ENCODE data around the gene POLR3E. TPM values are rescaled to one million over a fixed set of nuclear protein-coding genes. Genes with fewer than 3 reads are reported as not detected.
A peak's percentile ranks its signal among the peaks of the same experiment; 100 is the strongest.

The POLR3E gene
- total and polyA plus RNA-seq, 3 experiments from 2014 or later = 14.9 to 116 (median 103) TPM

- Histone ChIP-seq H3K27ac (ENCODE audit: low read depth, low read length) (no peak overlapping the region), H3K4me3 (ENCODE audit: low read length) (no peak overlapping the region), H3K4me1 (ENCODE audit: insufficient read depth, low read length) (peaks cover 4% of the 10 kb centered on the region), H3K27me3 (ENCODE audit: insufficient read depth, low read length, poor library complexity, severe bottlenecking) (no peaks in the 10 kb centered on the region), H3K9me3 (ENCODE audit: low read length) (no peaks in the 10 kb centered on the region), H3K36me3 (ENCODE audit: insufficient read depth, low read length) (peaks cover 62% of the 10 kb centered on the region)
- ChIA-PET CTCF (interaction anchor here (0.6 to 2.6 kb wide), 11 partner anchors 9 to 313 kb away, joined by 3 to 9 read pairs (median 3); partner anchors contain the start of genes CDR2 and MOSMO), POLR2A (interaction anchor here (1.0 kb wide), 1 partner anchor 38 kb away, joined by 3 read pairs; no protein-coding TSS in a partner anchor)
- Mint-ChIP-seq H3K36me3 (peaks cover 5 to 85% (median 20%) of the 10 kb centered on the region in 3 donors), H3K4me3 (no peak overlapping the region), H3K4me1 (peaks cover 5 to 9% (median 9%) of the 10 kb centered on the region in 3 donors), H3K27ac (peak overlapping the region in 4 of 8 donors; percentile 18 to 81 (median 62)), H3K9me3 (no peaks in the 10 kb centered on the region), H3K27me3 (no peaks in the 10 kb centered on the region)
- no peak for DNase-seq
Measured at GRCh38 chr16:22320572-22321339, 23.5 kb downstream of the POLR3E start.

- ChIA-PET POLR2A (interaction anchor here (1.0 kb wide), 1 partner anchor 37 kb away, joined by 3 read pairs; no protein-coding TSS in a partner anchor), CTCF (interaction anchor here (0.6 to 2.6 kb wide), 11 partner anchors 8 to 314 kb away, joined by 3 to 9 read pairs (median 3); partner anchors contain the start of genes CDR2 and MOSMO)
- peak overlapping the region; percentile 18 to 81 (median 62) for H3K27ac Mint-ChIP-seq
- Histone ChIP-seq H3K4me1 (ENCODE audit: insufficient read depth, low read length) (peaks cover 4% of the 10 kb centered on the region), H3K27me3 (ENCODE audit: insufficient read depth, low read length, poor library complexity, severe bottlenecking) (no peaks in the 10 kb centered on the region), H3K36me3 (ENCODE audit: insufficient read depth, low read length) (peaks cover 58% of the 10 kb centered on the region), H3K9me3 (ENCODE audit: low read length) (no peaks in the 10 kb centered on the region), H3K4me3 (ENCODE audit: low read length) (no peak overlapping the region), H3K27ac (ENCODE audit: low read depth, low read length) (no peak overlapping the region)
- peak; percentile 58 to 79 (median 67) for DNase-seq
- no peaks in the 10 kb centered on the region for H3K9me3 Mint-ChIP-seq
- no peak overlapping the region for H3K4me3 Mint-ChIP-seq
- H3K27me3 Mint-ChIP-seq = no peaks in the 10 kb centered on the region
- peaks cover 5 to 83% (median 20%) of the 10 kb centered on the region in 3 donors for H3K36me3 Mint-ChIP-seq
- peaks cover 5 to 9% (median 9%) of the 10 kb centered on the region in 3 donors for H3K4me1 Mint-ChIP-seq
Measured at GRCh38 chr16:22321340-22322001, 24.3 kb downstream of the POLR3E start.

- DNase-seq = no peak
- Mint-ChIP-seq H3K36me3 (peaks cover 5 to 86% (median 20%) of the 10 kb centered on the region in 3 donors), H3K4me3 (no peak overlapping the region), H3K27me3 (no peaks in the 10 kb centered on the region), H3K27ac (peak overlapping the region in 2 of 8 donors; percentile 32 to 40), H3K4me1 (peaks cover 5 to 12% (median 9%) of the 10 kb centered on the region in 3 donors), H3K9me3 (no peaks in the 10 kb centered on the region)
- Histone ChIP-seq H3K4me1 (ENCODE audit: insufficient read depth, low read length) (peaks cover 4% of the 10 kb centered on the region), H3K4me3 (ENCODE audit: low read length) (no peak overlapping the region), H3K27me3 (ENCODE audit: insufficient read depth, low read length, poor library complexity, severe bottlenecking) (no peaks in the 10 kb centered on the region), H3K9me3 (ENCODE audit: low read length) (no peaks in the 10 kb centered on the region), H3K36me3 (ENCODE audit: insufficient read depth, low read length) (peaks cover 62% of the 10 kb centered on the region), H3K27ac (ENCODE audit: low read depth, low read length) (no peak overlapping the region)
- ChIA-PET CTCF (interaction anchor here (2.6 kb wide), 1 partner anchor 8 kb away, joined by 6 read pairs; no protein-coding TSS in a partner anchor), POLR2A (no interaction called here)
Measured at GRCh38 chr16:22322021-22322471, 24.8 kb downstream of the POLR3E start.

GRCh38 chr16:22322741-22323140 is 25.5 kb downstream of the POLR3E start:
- ChIA-PET POLR2A (no interaction called here), CTCF (no interaction called here)
- Mint-ChIP-seq H3K4me1 (peaks cover 5 to 16% (median 9%) of the 10 kb centered on the region in 3 donors), H3K9me3 (no peaks in the 10 kb centered on the region), H3K27ac (peak overlapping the region in 2 of 8 donors; percentile 41 to 65), H3K27me3 (no peaks in the 10 kb centered on the region), H3K36me3 (peaks cover 5 to 86% (median 17%) of the 10 kb centered on the region in 3 donors), H3K4me3 (no peak overlapping the region)
- Histone ChIP-seq H3K36me3 (ENCODE audit: insufficient read depth, low read length) (peaks cover 60% of the 10 kb centered on the region), H3K9me3 (ENCODE audit: low read length) (no peaks in the 10 kb centered on the region), H3K27ac (ENCODE audit: low read depth, low read length) (no peak overlapping the region), H3K27me3 (ENCODE audit: insufficient read depth, low read length, poor library complexity, severe bottlenecking) (no peaks in the 10 kb centered on the region), H3K4me1 (ENCODE audit: insufficient read depth, low read length) (peaks cover 4% of the 10 kb centered on the region), H3K4me3 (ENCODE audit: low read length) (no peak overlapping the region)
- no peak for DNase-seq

GRCh38 chr16:22323173-22323958 is 26.2 kb downstream of the POLR3E start:
- H3K27ac ChIP-seq (ENCODE audit: low read depth, low read length) = no peak overlapping the region
- Mint-ChIP-seq H3K4me1 (peaks cover 5 to 16% (median 9%) of the 10 kb centered on the region in 3 donors), H3K36me3 (peaks cover 5 to 87% (median 17%) of the 10 kb centered on the region in 3 donors), H3K27me3 (no peaks in the 10 kb centered on the region), H3K9me3 (no peaks in the 10 kb centered on the region), H3K4me3 (no peak overlapping the region), H3K27ac (peak overlapping the region in 2 of 8 donors; percentile 23 to 36)
- no peaks in the 10 kb centered on the region for H3K9me3 ChIP-seq (ENCODE audit: low read length)
- peaks cover 56% of the 10 kb centered on the region for H3K36me3 ChIP-seq (ENCODE audit: insufficient read depth, low read length)
- CTCF ChIA-PET = interaction anchor here (0.8 to 1.2 kb wide), 2 partner anchors 23 to 30 kb away, joined by 3 to 4 read pairs; no protein-coding TSS in a partner anchor
- POLR2A ChIA-PET = no interaction called here
- no peak for DNase-seq
- peaks cover 4% of the 10 kb centered on the region for H3K4me1 ChIP-seq (ENCODE audit: insufficient read depth, low read length)
- no peak overlapping the region for H3K4me3 ChIP-seq (ENCODE audit: low read length)
- no peaks in the 10 kb centered on the region for H3K27me3 ChIP-seq (ENCODE audit: insufficient read depth, low read length, poor library complexity, severe bottlenecking)

- Mint-ChIP-seq H3K27me3 (no peaks in the 10 kb centered on the region), H3K4me1 (peaks cover 5 to 17% (median 9%) of the 10 kb centered on the region in 3 donors), H3K36me3 (peaks cover 5 to 89% (median 15%) of the 10 kb centered on the region in 3 donors), H3K4me3 (no peak overlapping the region), H3K27ac (peak overlapping the region in 1 of 8 donors; percentile 41), H3K9me3 (no peaks in the 10 kb centered on the region)
- Histone ChIP-seq H3K36me3 (ENCODE audit: insufficient read depth, low read length) (peaks cover 55% of the 10 kb centered on the region), H3K9me3 (ENCODE audit: low read length) (no peaks in the 10 kb centered on the region), H3K27me3 (ENCODE audit: insufficient read depth, low read length, poor library complexity, severe bottlenecking) (no peaks in the 10 kb centered on the region), H3K27ac (ENCODE audit: low read depth, low read length) (no peak overlapping the region), H3K4me3 (ENCODE audit: low read length) (no peak overlapping the region), H3K4me1 (ENCODE audit: insufficient read depth, low read length) (peaks cover 4% of the 10 kb centered on the region)
- ChIA-PET POLR2A (no interaction called here), CTCF (interaction anchor here (0.8 to 1.2 kb wide), 2 partner anchors 24 to 29 kb away, joined by 3 to 4 read pairs; no protein-coding TSS in a partner anchor)
- no peak for DNase-seq
Measured at GRCh38 chr16:22323959-22324786, 27.0 kb downstream of the POLR3E start.
